H7 (cell line): Measurements from ENCODE around the gene LASP1. TPM values are rescaled to one million over a fixed set of nuclear protein-coding genes. Genes with fewer than 3 reads are reported as not detected.

Experiments
- total RNA-seq: library from RNA; depleted of rRNA; stranded (reverse); fragments of >200 nt; shearing (Covaris generic); gene quantifications from 2 replicates; pipeline ENCODE4 v1.2.3, GENCODE V29; 2014; rRNA removed

LASP1 gene
- total RNA-seq, 1 experiment from 2014 or later = 149 TPM

Other genes with a start within 250 kb of the LASP1 start
- 6.1 and 6.2 TPM in 2 replicates for gene EPOP, start 195.1 kb upstream of the LASP1 start, total RNA-seq
- 17.8 and 22.1 TPM in 2 replicates for gene MLLT6, start 164.8 kb upstream of the LASP1 start, total RNA-seq
- gene CISD3, start 139.7 kb upstream of the LASP1 start, total RNA-seq = 2.9 TPM in 2 replicates
- 19.3 and 27.0 TPM in 2 replicates for gene PCGF2, start 121.7 kb upstream of the LASP1 start, total RNA-seq
- gene PSMB3, start 117.3 kb upstream of the LASP1 start, total RNA-seq = 514 and 530 TPM in 2 replicates
- gene PIP4K2B, start 70.5 kb upstream of the LASP1 start, total RNA-seq = 48.5 and 51.7 TPM in 2 replicates
- 8.2 and 9.6 TPM in 2 replicates for gene CWC25, start 44.7 kb upstream of the LASP1 start, total RNA-seq
- gene RPL23, start 16.3 kb upstream of the LASP1 start, total RNA-seq = 1,201 and 1,441 TPM in 2 replicates
- gene FBXO47, start 97.3 kb downstream of the LASP1 start, total RNA-seq = not detected in 2 replicates